GM12872 (cell line): ENCODE measurements around the gene ACVR1.

ENCODE experiments used
- TF ChIP-seq, protein P1 (sequence below): IDR thresholded peaks from 3 replicates; pipeline ENCODE4 v1.5.1; 2011; ENCODE audit warnings: low read depth, mild to moderate bottlenecking, low read length, moderate library complexity; ENCODE audit not compliant: insufficient read depth

Gene ACVR1

GRCh38 chr2:157804355-157804754 lies 71.8 kb downstream of the ACVR1 start:
- TF ChIP-seq, protein P1, sequence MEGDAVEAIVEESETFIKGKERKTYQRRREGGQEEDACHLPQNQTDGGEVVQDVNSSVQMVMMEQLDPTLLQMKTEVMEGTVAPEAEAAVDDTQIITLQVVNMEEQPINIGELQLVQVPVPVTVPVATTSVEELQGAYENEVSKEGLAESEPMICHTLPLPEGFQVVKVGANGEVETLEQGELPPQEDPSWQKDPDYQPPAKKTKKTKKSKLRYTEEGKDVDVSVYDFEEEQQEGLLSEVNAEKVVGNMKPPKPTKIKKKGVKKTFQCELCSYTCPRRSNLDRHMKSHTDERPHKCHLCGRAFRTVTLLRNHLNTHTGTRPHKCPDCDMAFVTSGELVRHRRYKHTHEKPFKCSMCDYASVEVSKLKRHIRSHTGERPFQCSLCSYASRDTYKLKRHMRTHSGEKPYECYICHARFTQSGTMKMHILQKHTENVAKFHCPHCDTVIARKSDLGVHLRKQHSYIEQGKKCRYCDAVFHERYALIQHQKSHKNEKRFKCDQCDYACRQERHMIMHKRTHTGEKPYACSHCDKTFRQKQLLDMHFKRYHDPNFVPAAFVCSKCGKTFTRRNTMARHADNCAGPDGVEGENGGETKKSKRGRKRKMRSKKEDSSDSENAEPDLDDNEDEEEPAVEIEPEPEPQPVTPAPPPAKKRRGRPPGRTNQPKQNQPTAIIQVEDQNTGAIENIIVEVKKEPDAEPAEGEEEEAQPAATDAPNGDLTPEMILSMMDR = no peak

- TF ChIP-seq, protein P1 = no peak
Measured at GRCh38 chr2:157803952-157804351, 72.2 kb downstream of the ACVR1 start.

GRCh38 chr2:157803476-157803875 lies 72.7 kb downstream of the ACVR1 start:
- TF ChIP-seq, protein P1 = no peak

GRCh38 chr2:157800838-157801495 lies 75.2 kb downstream of the ACVR1 start:
- TF ChIP-seq, protein P1 = no peak

DNA sequence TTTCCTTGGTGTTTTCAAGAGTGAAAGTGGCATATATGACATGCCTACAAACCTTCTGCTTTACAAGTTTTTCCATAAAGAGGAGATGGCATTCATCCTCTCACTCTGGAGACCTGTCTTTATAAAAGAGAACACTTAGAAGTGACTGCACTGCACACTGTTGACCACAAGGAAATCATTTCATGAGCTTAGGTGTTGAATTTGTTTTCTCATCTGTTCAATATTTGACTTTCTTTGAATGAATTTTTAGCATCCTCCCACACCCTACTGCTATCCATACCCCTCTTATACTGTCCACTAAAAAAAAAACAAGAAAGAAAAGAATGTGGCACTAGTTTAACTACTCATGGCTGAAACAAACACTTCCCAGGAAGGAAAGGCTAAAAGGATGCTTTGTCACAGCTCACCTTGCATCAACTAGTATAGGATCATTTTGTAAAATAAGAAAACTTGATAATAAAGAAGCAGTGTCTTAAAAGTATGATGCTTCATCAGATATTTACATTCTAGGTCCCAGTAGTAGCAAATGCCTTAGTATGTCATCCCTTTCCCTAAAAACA lies 83.0 kb downstream of the ACVR1 start:
- TF ChIP-seq, protein P1 = no peak; the same call in 2 of the 3 replicates

DNA sequence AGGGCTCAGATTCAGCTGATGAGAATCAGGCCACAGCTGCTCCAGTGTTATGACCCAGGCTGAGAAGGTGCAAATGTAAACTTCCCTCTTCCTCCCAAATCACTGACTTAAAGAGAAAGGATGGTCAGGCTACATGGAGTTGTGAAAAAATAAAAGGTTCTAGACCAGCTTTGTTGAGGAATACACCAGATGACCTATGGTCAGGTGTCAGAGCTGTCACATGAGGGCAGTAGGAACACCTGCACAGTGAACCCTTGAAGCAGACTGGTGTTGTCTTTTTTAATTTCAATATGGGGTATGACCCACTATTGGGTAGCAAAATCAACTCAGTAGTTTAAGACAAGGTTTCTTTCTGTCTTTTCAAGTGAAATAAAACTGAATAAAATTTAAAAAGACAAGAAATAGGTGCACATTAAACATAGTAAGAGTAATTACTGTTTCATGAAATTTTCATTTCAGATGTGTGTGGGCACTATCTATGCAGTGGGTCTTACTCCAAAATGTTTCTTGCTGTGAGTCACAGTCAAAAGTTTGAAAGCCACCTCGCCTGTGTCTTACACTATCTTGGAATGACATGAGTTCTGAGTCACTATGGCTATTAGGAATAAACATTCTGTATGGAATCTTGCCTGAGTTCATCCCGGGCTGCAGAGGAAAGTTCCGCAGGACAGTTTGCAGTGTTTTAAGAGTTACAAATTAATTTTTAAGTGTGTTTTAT lies 83.6 kb downstream of the ACVR1 start:
- TF ChIP-seq, protein P1 = no peak

DNA sequence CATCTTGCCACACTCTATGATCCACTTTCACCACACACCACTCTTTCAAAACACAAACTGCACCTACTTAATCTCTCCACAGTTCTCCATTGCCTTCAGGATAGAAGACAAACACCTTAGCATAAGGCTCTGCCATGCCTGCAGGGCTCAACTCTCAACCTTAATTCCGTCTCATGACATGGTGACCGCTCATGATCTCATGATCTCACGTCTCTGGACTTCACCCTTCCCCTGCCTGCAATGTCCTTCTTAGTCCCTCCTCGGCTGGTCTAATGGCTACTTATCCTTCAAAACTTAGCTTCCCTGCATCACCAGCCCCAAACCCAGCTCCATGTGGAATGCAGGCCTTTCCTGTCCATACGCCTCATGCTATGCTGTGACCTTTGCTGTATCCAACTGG lies 85.3 kb downstream of the ACVR1 start:
- TF ChIP-seq, protein P1 = no peak
